ENCODE measurements around the gene ARHGAP32. TPM values are rescaled to one million over a fixed set of nuclear protein-coding genes. Genes with fewer than 3 reads are reported as not detected.

The ARHGAP32 gene
- total RNA-seq, 4 donors from 2014 or later: 10.9 to 28.0 (median 19.2) TPM

DNA sequence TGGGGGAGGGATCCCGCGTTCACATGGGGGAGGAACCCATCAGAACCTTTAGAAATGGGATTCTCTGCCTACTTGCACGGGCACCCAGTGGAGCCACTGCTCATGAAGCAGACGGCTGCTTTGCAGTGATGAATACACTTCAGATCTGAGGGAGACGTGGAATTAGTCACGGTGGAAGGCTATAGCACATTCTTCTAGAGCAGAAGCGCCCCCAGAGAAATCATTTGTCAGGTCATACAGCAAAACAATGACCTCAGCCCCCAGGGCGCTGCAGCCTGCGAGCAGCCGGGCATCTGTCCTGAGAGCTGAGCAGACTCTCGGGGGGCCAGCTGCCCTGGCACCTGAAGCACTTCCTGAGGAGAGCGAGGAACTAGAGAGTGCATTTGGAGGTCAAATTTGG is 262.1 kb downstream of the ARHGAP32 start:
- Histone ChIP-seq H3K27me3 (no peaks in the 10 kb centered on the region), H3K4me1 (no peaks in the 10 kb centered on the region), H3K27ac (no peak overlapping the region), H3K36me3 (no peaks in the 10 kb centered on the region), H3K9me3 (no peaks in the 10 kb centered on the region), H3K4me3 (no peak overlapping the region)
- no peak for TF ChIP-seq EP300 (IDR thresholded peaks at IDR 0.05)
- TF ChIP-seq, protein P1, sequence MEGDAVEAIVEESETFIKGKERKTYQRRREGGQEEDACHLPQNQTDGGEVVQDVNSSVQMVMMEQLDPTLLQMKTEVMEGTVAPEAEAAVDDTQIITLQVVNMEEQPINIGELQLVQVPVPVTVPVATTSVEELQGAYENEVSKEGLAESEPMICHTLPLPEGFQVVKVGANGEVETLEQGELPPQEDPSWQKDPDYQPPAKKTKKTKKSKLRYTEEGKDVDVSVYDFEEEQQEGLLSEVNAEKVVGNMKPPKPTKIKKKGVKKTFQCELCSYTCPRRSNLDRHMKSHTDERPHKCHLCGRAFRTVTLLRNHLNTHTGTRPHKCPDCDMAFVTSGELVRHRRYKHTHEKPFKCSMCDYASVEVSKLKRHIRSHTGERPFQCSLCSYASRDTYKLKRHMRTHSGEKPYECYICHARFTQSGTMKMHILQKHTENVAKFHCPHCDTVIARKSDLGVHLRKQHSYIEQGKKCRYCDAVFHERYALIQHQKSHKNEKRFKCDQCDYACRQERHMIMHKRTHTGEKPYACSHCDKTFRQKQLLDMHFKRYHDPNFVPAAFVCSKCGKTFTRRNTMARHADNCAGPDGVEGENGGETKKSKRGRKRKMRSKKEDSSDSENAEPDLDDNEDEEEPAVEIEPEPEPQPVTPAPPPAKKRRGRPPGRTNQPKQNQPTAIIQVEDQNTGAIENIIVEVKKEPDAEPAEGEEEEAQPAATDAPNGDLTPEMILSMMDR (IDR thresholded peaks at IDR 0.05): no peak
- no peak for TF ChIP-seq POLR2A (IDR thresholded peaks at IDR 0.05)
- 35 to 52% methylated on average over 11 to 12 of the region's 12 CpGs for WGBS, 2 donors
- no peak for DNase-seq (ENCODE audit: low spot score in 2 of 2)

DNA sequence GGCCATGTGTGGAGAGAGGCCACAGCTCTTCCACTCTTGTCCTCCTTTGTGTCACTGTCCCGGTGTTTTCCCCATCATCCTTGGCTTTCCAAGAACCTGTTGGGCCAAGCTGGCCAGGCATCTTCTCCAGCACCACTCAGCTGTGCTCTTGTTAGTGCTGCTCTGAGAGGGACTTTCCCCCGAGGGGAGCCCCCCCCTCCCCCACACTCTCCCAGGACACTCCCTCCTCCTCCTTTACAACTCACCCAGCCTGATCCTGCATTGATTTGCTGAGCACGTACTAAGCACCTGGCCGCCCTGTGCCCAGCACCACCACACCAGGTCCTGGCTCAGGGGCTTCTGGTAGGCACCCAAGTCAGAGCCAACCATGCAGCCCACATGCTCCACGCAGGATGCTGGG is 262.7 kb downstream of the ARHGAP32 start:
- Histone ChIP-seq H3K4me3 (no peak overlapping the region), H3K9me3 (no peaks in the 10 kb centered on the region), H3K27me3 (no peaks in the 10 kb centered on the region), H3K36me3 (no peaks in the 10 kb centered on the region), H3K27ac (no peak overlapping the region), H3K4me1 (no peaks in the 10 kb centered on the region)
- DNase-seq (ENCODE audit: low spot score in 2 of 2): no peak
- WGBS, 2 donors: 60 to 64% methylated on average over 5 of the region's 5 CpGs
- TF ChIP-seq EP300 (IDR thresholded peaks at IDR 0.05) (no peak), POLR2A (IDR thresholded peaks at IDR 0.05) (no peak)
- TF ChIP-seq, protein P1 (IDR thresholded peaks at IDR 0.05): no peak

DNA sequence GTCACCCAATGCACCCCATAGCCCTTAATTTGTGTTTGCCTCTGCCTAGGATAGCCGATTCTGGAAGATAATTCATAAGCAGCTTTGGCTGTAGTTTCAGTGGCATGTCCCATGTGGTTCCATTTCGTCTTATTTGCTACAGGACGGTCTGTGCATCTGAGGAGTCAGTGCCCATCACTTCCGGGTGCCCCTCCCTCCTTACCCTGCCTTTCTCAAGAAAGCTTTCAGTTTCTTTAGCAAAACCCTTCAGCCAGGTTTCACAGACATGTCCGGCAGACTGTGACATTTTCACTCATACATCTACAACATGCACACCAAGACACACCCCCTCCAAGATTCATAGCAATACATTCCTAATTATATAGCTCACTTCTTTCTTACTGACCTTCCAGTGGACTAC is 263.7 kb downstream of the ARHGAP32 start:
- Histone ChIP-seq H3K36me3 (no peaks in the 10 kb centered on the region), H3K27me3 (no peaks in the 10 kb centered on the region), H3K27ac (no peak overlapping the region), H3K4me1 (no peaks in the 10 kb centered on the region), H3K9me3 (no peaks in the 10 kb centered on the region), H3K4me3 (no peak overlapping the region)
- TF ChIP-seq POLR2A (IDR thresholded peaks at IDR 0.05) (no peak), EP300 (IDR thresholded peaks at IDR 0.05) (no peak)
- TF ChIP-seq, protein P1 (IDR thresholded peaks at IDR 0.05): no peak
- DNase-seq (ENCODE audit: low spot score in 2 of 2): no peak
- WGBS, 2 donors: 55 to 60% methylated on average over 5 of the region's 5 CpGs

DNA sequence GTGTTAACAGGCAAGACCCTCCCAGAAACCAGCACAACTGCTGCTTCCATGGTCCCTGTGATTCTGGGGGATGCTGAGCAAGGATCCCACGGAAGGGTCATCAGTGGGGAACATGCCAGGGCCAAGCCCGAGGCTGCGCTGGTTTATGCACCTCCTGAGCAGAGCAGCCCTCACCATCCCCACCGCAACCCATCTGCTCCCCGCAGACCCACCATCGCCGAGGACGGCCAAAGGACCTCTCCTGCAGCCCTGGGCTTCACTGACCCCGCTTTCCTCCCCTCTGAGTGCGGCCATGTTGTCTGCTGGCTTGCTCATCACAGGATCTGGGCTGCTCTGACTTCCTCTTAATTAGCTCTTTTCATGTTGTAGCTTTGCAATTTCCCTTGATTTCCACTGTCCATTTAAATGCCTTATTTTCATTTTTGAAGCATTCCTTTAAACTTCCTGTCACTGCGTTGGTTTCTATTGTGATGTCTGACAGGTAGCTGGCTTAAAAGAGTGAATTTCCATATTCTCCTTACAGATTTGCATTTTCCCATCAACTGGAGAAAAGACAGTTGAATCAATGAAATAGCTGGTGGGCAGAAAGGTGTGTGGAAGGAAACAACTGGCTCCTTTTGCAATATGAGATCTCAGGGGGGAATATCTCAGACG is 264.3 kb downstream of the ARHGAP32 start:
- H3K36me3 ChIP-seq: no peaks in the 10 kb centered on the region
- H3K27me3 ChIP-seq: no peaks in the 10 kb centered on the region
- no peak for DNase-seq (ENCODE audit: low spot score in 2 of 2)
- no peak overlapping the region for H3K4me3 ChIP-seq
- TF ChIP-seq, protein P1 (IDR thresholded peaks at IDR 0.05): no peak
- TF ChIP-seq EP300 (IDR thresholded peaks at IDR 0.05) (no peak), POLR2A (IDR thresholded peaks at IDR 0.05) (no peak)
- no peak overlapping the region for H3K27ac ChIP-seq
- no peaks in the 10 kb centered on the region for H3K9me3 ChIP-seq
- WGBS, 2 donors: 73 to 74% methylated on average over 12 of the region's 12 CpGs
- no peaks in the 10 kb centered on the region for H3K4me1 ChIP-seq

DNA sequence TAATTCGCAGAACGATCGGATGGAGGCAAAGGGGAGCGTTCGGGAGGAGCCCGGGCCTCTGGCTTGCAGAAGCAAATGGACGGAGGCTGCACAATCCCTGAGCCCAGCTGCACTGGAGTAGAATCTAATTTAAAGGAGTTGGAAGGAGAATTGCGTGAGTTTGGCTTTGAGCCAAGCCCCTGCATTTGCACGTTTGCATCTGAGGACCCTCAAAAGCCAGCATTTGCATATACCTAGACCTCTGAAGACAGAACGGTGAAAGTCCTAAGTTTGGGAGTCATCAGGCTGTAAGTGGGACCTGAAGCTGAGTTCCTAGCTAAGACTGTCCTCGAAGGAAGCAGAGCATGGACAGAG is 265.0 kb downstream of the ARHGAP32 start:
- Histone ChIP-seq H3K36me3 (no peaks in the 10 kb centered on the region), H3K9me3 (no peaks in the 10 kb centered on the region), H3K27me3 (no peaks in the 10 kb centered on the region), H3K4me3 (no peak overlapping the region), H3K27ac (no peak overlapping the region), H3K4me1 (no peaks in the 10 kb centered on the region)
- WGBS, 2 donors: 68% methylated on average over 11 of the region's 11 CpGs
- no peak for TF ChIP-seq POLR2A (IDR thresholded peaks at IDR 0.05)
- TF ChIP-seq, protein P1 (IDR thresholded peaks at IDR 0.05): no peak
- no peak for TF ChIP-seq EP300 (IDR thresholded peaks at IDR 0.05)
- no peak for DNase-seq (ENCODE audit: low spot score in 2 of 2)
